Smooth muscle cell (in vitro differentiated cells): ENCODE data around the gene SEL1L. TPM values are rescaled to one million over a fixed set of nuclear protein-coding genes. Genes with fewer than 3 reads are reported as not detected.

Source experiments
- DNase-seq: peaks from one replicate; lab custom pipeline; 2025; ENCODE audit not compliant: unreplicated experiment; lab: John Stamatoyannopoulos, UW
- H2AFZ ChIP-seq: fragments of 200-600 bp; sonication (generic); 2 replicates; pipeline ENCODE4 v1.6.0; 2016; ENCODE audit warnings: antibody characterized with exemption, low read depth, mild to moderate bottlenecking
- H3F3A ChIP-seq: fragments of 200-600 bp; sonication (generic); 2 replicates; pipeline ENCODE4 v1.6.0; 2017; ENCODE audit warnings: antibody characterized with exemption, low read depth
- H3K27ac ChIP-seq: fragments of 200-600 bp; sonication (generic); 2 replicates; pipeline ENCODE4 v1.5.1; 2016; ENCODE audit warnings: low read depth, mild to moderate bottlenecking
- H3K27me3 ChIP-seq: fragments of 200-600 bp; sonication (generic); 2 replicates; pipeline ENCODE4 v1.6.1; 2016; ENCODE audit warnings: low read depth, mild to moderate bottlenecking
- H3K36me3 ChIP-seq: fragments of 200-600 bp; sonication (generic); 2 replicates; pipeline ENCODE4 v1.5.1; 2016; ENCODE audit warnings: low read depth
- H3K4me1 ChIP-seq: fragments of 200-600 bp; sonication (generic); 2 replicates; pipeline ENCODE4 v1.5.1; 2016; ENCODE audit warnings: low read depth
- H3K4me2 ChIP-seq: fragments of 200-600 bp; sonication (generic); 2 replicates; pipeline ENCODE4 v1.6.0; 2016; ENCODE audit warnings: mild to moderate bottlenecking
- H3K4me3 ChIP-seq: fragments of 200-600 bp; sonication (generic); 2 replicates; pipeline ENCODE4 v1.5.1; 2016; ENCODE audit warnings: mild to moderate bottlenecking
- H3K79me2 ChIP-seq: fragments of 200-600 bp; sonication (generic); 2 replicates; pipeline ENCODE4 v1.6.0; 2016; ENCODE audit warnings: low read depth, mild to moderate bottlenecking
- H3K9ac ChIP-seq: fragments of 200-600 bp; sonication (generic); 2 replicates; pipeline ENCODE4 v1.6.0; 2016; ENCODE audit warnings: low read depth
- H3K9me3 ChIP-seq: fragments of 200-600 bp; sonication (generic); replicated peaks from 2 replicates; pipeline ENCODE4 v1.5.1; 2016; ENCODE audit warnings: low read depth
- H4K20me1 ChIP-seq: fragments of 200-600 bp; sonication (generic); 2 replicates; pipeline ENCODE4 v1.6.0; 2016; ENCODE audit warnings: low read depth
- WGBS: methylation state at CpG from one replicate; pipeline ENCODE4 v1.1.7; 2016; ENCODE audit warnings: low lambda C conversion rate; 5-methylcytosine and 5-hydroxymethylcytosine counted together
- polyA plus RNA-seq: library from polyadenylated mRNA; unstranded; fragments of >200 nt; fragmentation: Nextera tagmentation; extraction: Ambion mirVana; gene quantifications from 2 replicates; pipeline ENCODE4 v1.2.1, GENCODE V29; 2016
- total RNA-seq: library from RNA; depleted of rRNA; stranded (reverse); fragments of >200 nt; gene quantifications from 2 replicates; pipeline ENCODE4 v1.2.3, GENCODE V29; 2014
- TF ChIP-seq, protein P1 (sequence below): fragments of 200-600 bp; sonication (generic); IDR thresholded peaks from 2 replicates; pipeline ENCODE4 v1.5.1; 2017; ENCODE audit warnings: borderline replicate concordance, mild to moderate bottlenecking, antibody characterized with exemption; ENCODE audit not compliant: insufficient read depth, poor library complexity, severe bottlenecking

SEL1L gene
- total and polyA plus RNA-seq, 2 experiments from 2014 or later: 36.8 to 78.8 TPM

DNA sequence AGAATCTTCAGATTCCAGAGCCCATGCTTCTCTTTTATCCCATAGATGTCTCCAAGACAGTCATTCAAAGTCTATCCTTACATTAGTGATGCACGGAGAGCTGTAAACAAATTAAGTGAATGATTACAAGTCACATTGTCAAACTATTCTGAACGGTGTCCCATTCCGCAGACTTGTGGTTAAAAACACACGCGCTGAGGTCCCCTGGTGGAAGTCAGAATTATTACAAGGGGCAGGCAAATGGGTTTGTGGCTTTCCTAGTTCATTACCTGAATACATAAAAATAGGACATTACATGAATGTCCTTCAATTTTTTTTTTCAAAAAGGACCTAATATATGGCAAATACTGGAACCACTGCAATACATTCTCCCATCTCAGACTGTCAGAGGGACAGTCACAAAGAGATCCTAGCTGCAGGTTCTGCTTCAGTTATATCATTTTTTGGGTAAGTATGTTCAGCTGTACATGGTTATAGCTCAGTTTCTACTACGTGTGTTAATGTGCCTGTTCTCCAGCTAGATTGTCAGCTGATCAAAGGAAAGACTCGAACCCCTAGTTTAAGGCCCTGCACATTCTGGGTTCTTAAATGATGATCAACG lies 80.4 kb downstream of the SEL1L start:
- TF ChIP-seq, protein P1, sequence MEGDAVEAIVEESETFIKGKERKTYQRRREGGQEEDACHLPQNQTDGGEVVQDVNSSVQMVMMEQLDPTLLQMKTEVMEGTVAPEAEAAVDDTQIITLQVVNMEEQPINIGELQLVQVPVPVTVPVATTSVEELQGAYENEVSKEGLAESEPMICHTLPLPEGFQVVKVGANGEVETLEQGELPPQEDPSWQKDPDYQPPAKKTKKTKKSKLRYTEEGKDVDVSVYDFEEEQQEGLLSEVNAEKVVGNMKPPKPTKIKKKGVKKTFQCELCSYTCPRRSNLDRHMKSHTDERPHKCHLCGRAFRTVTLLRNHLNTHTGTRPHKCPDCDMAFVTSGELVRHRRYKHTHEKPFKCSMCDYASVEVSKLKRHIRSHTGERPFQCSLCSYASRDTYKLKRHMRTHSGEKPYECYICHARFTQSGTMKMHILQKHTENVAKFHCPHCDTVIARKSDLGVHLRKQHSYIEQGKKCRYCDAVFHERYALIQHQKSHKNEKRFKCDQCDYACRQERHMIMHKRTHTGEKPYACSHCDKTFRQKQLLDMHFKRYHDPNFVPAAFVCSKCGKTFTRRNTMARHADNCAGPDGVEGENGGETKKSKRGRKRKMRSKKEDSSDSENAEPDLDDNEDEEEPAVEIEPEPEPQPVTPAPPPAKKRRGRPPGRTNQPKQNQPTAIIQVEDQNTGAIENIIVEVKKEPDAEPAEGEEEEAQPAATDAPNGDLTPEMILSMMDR: peak; percentile 81
- H3K27me3 ChIP-seq: no peaks in the 10 kb centered on the region
- H3K27ac ChIP-seq: no peak overlapping the region
- H3K9me3 ChIP-seq: no peaks in the 10 kb centered on the region
- no peaks in the 10 kb centered on the region for H3K36me3 ChIP-seq
- WGBS: 21% methylated on average over 8 of the region's 8 CpGs
- peak overlapping the region; percentile 20 for H3K4me3 ChIP-seq
- no peaks in the 10 kb centered on the region for H3F3A ChIP-seq
- H3K79me2 ChIP-seq: no peaks in the 10 kb centered on the region
- H3K9ac ChIP-seq: no peak overlapping the region
- peak overlapping the region; percentile 78 for H2AFZ ChIP-seq
- H4K20me1 ChIP-seq: no peaks in the 10 kb centered on the region
- peak overlapping the region; percentile 76 for H3K4me2 ChIP-seq
- DNase-seq: no peak
- peaks cover 20% of the 10 kb centered on the region for H3K4me1 ChIP-seq

DNA sequence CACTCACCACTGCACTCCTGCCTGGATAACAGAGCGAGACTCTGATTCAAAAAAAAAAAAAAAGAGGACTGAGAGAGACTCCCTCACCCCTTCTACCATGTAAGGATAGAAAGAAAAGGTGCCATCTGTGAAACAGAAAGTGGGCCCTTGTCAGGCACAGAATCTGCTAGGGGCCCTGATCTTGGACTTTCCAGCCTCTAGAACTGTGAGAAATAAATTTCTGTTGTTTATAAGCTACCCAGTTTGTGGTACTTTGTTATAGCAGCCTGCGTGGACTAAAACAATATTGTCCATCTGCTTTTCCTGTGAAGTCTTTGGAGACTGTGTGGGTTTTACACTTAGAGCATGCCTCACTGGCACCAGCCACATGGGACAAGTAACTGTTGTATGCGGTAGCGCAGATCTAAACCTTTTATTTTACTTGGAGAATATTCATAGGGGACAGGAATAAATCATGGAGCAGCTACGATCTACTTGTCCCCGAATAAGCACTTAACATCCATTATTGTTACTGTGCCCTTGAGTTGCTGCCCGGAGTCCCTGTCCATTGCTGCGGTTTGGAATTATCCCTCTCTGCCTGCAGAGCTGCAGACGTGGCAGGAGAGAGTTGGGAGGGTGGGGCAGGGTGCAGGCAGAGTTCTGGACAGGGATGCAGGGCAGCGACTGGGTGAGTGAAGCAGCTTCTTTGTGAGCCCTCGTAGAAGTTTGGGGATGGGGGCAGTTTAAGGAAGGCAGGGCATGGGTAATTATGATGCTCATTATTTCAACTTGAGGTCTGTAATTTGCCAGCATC lies 81.1 kb downstream of the SEL1L start:
- H2AFZ ChIP-seq: peak overlapping the region; percentile 78

DNA sequence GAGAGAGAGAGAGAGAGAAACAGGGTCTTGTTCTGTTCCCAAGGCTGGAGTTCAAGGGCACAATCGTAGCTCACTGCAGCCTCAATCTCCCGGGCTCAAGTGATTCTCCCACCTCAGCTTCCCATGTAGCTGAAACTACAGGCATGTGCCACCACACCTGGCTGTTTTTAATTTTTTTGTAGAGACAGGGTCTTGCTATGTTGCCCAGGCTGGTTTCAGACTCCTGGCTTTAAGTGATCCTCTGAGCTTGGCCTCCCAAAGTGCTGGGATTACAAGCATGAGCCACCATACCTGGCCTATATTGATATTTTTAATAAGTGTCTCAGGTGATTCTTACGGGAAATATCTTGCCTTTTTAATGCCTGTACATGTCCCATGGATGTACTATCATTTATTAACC lies 82.7 kb downstream of the SEL1L start:
- Histone ChIP-seq H2AFZ (no peak overlapping the region), H3K27ac (no peak overlapping the region), H3K27me3 (no peaks in the 10 kb centered on the region), H3K4me2 (no peak overlapping the region), H3F3A (no peaks in the 10 kb centered on the region), H3K9ac (no peak overlapping the region), H4K20me1 (no peaks in the 10 kb centered on the region), H3K79me2 (no peaks in the 10 kb centered on the region), H3K36me3 (no peaks in the 10 kb centered on the region), H3K4me1 (peaks cover 20% of the 10 kb centered on the region), H3K9me3 (no peaks in the 10 kb centered on the region), H3K4me3 (no peak overlapping the region)
- DNase-seq: no peak
- WGBS: 93% methylated on average over 3 of the region's 3 CpGs
- TF ChIP-seq, protein P1: no peak

More for the DNA sequence above, 81.1 kb downstream of the SEL1L start:
- Histone ChIP-seq H3K4me3 (peak overlapping the region; percentile 20), H3K9me3 (no peaks in the 10 kb centered on the region), H4K20me1 (no peaks in the 10 kb centered on the region), H3K27me3 (no peaks in the 10 kb centered on the region), H3K4me1 (peaks cover 20% of the 10 kb centered on the region), H3K36me3 (no peaks in the 10 kb centered on the region), H3K9ac (no peak overlapping the region), H3K4me2 (peak overlapping the region; percentile 76), H3K79me2 (no peaks in the 10 kb centered on the region), H3F3A (no peaks in the 10 kb centered on the region), H3K27ac (no peak overlapping the region)
- 60% methylated on average over 11 of the region's 11 CpGs for WGBS
- DNase-seq: no peak
- TF ChIP-seq, protein P1: no peak
